A549 treated with Mapracorat at 1 μM for 4 hours (cell line): Measurements from ENCODE around the gene C6orf136. TPM values are rescaled to one million over a fixed set of nuclear protein-coding genes. Genes with fewer than 3 reads are reported as not detected.

ENCODE experiments used
- total RNA-seq: library from RNA; stranded (reverse); fragments of 200-300 nt; extraction: Qiagen RNA extraction; gene quantifications from 5 replicates; pipeline ENCODE4 v1.2.3, GENCODE V29; 2022

C6orf136 gene, protein sequence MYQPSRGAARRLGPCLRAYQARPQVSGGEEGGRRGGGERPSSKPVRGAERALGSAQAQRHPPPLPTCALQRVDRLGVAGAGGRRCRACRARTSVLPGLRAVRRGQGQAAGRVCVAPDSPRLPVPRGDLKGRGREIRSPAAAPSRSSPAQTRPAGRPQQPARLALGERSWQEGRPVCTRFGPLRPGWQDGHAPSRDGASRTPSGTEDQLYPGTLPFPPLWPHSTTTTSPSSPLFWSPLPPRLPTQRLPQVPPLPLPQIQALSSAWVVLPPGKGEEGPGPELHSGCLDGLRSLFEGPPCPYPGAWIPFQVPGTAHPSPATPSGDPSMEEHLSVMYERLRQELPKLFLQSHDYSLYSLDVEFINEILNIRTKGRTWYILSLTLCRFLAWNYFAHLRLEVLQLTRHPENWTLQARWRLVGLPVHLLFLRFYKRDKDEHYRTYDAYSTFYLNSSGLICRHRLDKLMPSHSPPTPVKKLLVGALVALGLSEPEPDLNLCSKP
- 10.1 to 14.3 TPM (median 12.1 TPM) in 5 replicates for total RNA-seq

GRCh38 chr6:30646450-30647241, at the start of gene C6orf136:
TSS of gene C6orf136 (plus strand) at chr6:30647133. CDS start at chr6:30647232, 99 bp downstream.

DNA sequence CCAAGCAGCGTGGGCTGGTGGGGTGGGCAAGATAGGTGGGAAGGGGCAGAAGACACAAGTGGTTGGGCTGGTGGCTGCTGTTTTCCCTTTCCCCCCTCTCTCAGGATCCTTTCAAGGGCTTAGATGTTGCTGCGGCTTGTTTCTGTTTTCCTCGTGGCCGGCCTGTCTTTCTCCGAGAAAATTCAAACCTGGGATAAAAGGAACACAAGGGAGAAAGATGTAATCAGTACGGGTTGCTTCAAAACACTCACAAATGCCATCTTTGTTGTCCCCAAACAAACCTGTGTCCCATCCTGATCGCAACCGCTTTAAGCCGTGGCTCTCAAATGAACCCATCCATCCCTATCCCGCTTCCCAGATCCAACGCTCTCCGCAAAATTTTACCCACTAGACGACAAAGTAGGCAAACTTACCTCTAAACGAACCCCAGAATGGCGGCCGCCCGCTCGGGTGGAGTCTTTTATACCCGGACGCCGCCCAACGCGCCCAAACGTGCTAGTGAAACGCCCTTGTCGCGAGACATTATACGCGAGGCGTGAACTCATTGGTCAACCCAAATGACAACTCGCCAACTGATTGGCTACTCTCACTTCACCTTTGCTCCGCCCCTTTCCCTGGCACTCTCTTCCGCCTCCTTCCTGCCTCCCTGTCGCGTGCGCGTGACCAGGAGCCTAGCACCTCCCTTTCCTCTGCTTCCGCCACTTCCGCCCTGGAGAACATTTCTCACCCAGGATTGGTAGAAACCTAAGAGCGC, 29.9 kb upstream of the C6orf136 start, which contains the start of gene PPP1R10:
Gene PPP1R10 (minus strand): TSS at position 433 of the 754 bp plus-strand sequence. CDS start 7,299 bp downstream, outside the sequence.

GRCh38 chr6:30617565-30618269, 29.2 kb upstream of the C6orf136 start, which contains the start of gene MRPS18B:
TSS of gene MRPS18B (plus strand) at chr6:30617840. CDS start at chr6:30617866, 26 bp downstream.

GRCh38 chr6:30626484-30627366, 20.2 kb upstream of the C6orf136 start, which contains the start of gene ATAT1:
TSS of gene ATAT1 (plus strand) at chr6:30626874.

DNA sequence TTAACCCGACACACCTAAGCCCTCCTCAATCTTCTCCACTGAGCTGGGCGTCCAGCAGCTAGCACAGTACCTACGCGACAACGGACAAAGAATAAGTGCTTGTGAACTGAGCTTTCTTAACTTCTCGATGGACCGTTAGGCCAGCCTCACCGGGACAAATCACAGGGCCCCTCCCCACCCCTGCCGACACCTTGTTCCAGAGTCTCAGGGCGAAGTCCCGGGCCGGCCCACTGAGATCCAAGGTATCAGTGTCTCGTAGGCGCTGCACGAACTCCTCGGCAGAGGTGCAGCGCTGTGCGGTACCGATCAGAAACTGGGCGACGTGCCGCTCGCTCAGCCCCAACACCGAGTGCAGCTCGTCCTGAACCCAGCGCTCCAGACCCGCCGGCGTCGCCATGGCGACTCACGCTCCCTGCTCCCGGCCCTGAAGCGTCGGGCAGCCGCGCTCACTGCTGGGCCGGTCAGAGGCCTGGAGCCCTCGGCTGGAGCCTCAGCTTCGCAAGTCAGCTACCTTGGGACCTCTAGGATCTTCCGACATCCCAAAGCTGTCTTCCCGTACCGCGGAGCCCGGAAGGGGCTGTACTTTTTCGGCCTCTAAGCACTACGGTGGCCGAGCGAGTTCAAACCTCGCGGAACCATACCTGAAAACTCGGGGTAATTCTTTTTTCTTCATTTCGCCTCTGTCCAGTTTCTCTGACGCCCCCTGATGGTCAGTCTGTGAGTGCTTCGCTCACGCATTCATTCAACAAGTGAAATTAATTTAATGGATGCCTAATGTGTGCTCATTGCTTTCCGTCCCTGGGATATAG, 25.7 kb downstream of the C6orf136 start, which contains the start of gene DHX16:
Gene DHX16 (minus strand): TSS at position 562 of the 809 bp plus-strand sequence. CDS start 165 bp downstream, at position 397.

DNA sequence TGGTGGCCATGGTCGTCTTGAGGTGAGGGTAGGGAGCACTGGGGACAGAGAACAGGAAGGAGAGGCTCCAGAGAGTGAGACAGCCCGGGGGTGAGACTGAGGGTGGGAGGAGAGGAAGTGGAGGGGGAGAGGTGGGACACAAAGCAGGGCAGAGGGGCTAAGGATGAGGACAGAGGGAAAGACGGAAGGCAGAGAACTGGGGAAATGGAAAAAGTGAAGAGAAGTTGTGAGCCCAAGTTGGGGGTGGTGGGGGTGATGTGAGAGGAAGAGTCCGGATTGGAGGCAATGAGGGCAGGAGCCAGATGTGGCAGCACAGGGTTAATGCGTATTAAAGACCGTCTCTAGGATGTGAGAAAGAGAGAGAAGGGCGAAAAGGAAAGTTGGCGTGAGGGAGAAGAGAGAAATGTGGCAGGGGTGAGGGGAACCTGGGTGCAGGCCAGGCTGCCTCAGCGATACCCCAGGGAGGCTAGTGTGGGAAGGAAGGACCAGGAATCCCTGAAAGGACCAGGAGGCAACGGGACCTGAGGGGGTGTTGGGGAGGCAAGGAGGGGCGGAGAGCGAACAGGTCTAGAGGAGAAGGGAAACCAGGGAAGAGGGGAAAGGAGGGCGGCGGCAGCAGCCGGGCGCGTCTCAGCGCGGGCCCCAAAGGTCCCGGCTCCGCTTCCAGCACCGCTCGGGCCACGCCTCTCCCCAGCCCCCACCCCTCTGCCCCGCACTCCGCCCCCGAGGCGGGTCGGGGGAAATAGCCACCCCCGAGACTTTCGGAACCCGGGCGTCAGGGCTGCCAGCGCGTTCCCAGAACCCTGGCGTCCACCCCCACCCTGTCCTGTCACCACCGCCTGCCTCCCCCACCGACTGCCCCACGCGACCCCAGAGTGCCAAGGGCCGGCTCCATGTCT, 39.3 kb downstream of the C6orf136 start, which contains the start of gene PPP1R18:
Gene PPP1R18 (minus strand): TSS at position 637 of the 899 bp plus-strand sequence. CDS start 627 bp downstream, at position 10.

DNA sequence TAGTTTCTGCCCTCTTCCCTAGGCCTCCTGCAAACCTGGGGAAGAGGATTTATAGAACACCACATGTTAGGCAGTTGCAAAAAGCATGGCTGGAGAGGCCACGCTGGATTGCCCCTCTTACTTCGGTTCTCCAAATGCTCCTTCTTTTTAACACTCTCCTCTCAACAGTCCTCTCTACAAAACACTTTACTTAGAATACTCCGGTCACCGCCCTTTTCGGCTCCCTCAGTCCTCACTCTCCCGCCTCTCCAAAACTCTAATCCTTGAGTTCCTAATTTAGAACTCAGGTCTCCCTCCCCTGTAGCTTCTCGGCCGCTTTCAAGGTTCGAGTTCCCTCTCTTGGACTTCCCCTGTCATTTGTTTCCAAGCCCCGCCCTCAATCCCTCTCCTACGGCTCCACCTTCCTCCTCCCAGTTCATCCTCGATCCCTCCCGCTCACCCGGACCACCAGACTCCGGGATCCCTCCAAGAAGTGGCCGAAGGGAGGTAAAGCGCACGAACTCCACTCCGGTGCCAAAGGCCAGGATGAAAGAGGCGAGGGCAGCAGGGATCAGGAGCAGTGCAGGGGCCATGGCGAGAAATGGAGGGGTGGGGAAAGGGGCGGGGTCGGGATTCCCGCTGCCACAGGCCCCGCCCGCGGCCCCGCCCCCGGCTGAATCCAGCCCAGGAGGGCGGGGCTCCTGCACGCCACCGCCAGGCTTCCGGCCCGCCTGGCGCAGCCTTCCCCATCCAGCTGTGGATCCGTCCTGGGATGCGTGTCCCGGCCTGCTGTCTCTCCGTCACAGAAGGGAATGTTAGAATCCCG, 43.7 kb downstream of the C6orf136 start, which contains the start of gene NRM:
Gene NRM (minus strand): TSS at position 582 of the 805 bp plus-strand sequence. CDS start 10 bp downstream, at position 572.

Other genes starting within 250 kb of the C6orf136 start
- 56.4 to 67.3 TPM (median 59.7 TPM) in 5 replicates for gene HLA-E, start 157.6 kb upstream of the C6orf136 start, total RNA-seq
- 28.7 to 34.3 TPM (median 33.2 TPM) in 5 replicates for gene GNL1, start 90.6 kb upstream of the C6orf136 start, total RNA-seq
- 14.9 to 17.6 TPM (median 16.6 TPM) in 5 replicates for gene PRR3, start 89.8 kb upstream of the C6orf136 start, total RNA-seq
- 46.8 to 55.1 TPM (median 50.0 TPM) in 5 replicates for gene ABCF1, start 75.7 kb upstream of the C6orf136 start, total RNA-seq
- gene PPP1R10, start 29.9 kb upstream of the C6orf136 start, total RNA-seq, result 28.1 to 45.4 TPM (median 29.3 TPM) in 5 replicates
- gene MRPS18B, start 29.3 kb upstream of the C6orf136 start, total RNA-seq, result 68.8 to 112 TPM (median 72.9 TPM) in 5 replicates
- gene ATAT1, start 20.3 kb upstream of the C6orf136 start, total RNA-seq, result 4.4 to 6.3 TPM (median 6.0 TPM) in 5 replicates
- 25.2 to 30.4 TPM (median 27.0 TPM) in 5 replicates for gene DHX16, start 25.9 kb downstream of the C6orf136 start, total RNA-seq
- gene PPP1R18, start 39.5 kb downstream of the C6orf136 start, total RNA-seq, result 41.4 to 47.5 TPM (median 44.5 TPM) in 5 replicates
- gene NRM, start 43.9 kb downstream of the C6orf136 start, total RNA-seq, result 23.1 to 27.4 TPM (median 25.9 TPM) in 5 replicates
- gene MDC1, start 70.1 kb downstream of the C6orf136 start, total RNA-seq, result 14.9 to 21.3 TPM (median 16.4 TPM) in 5 replicates
- 822 to 948 TPM (median 905 TPM) in 5 replicates for gene TUBB, start 73.2 kb downstream of the C6orf136 start, total RNA-seq
- gene FLOT1, start 95.6 kb downstream of the C6orf136 start, total RNA-seq, result 84.0 to 102 TPM (median 90.7 TPM) in 5 replicates
- 48.0 to 79.6 TPM (median 72.7 TPM) in 5 replicates for gene IER3, start 97.4 kb downstream of the C6orf136 start, total RNA-seq
- 51.1 to 64.4 TPM (median 58.1 TPM) in 5 replicates for gene DDR1, start 237.4 kb downstream of the C6orf136 start, total RNA-seq